HEK293T (cell line): ENCODE results near the gene PROK2.

Experiments used
- CTCF ChIA-PET: fragments of 350-600 bp; formaldehyde crosslinking; extraction: SDS; loops from one replicate; lab custom pipeline; 2021; ENCODE audit warnings: antibody characterized with exemption, inconsistent platforms; lab: Yijun Ruan, JAX
- POLR2A ChIA-PET: fragments of 350-600 bp; formaldehyde crosslinking; extraction: SDS; loops from one replicate; lab custom pipeline; 2020; ENCODE audit warnings: antibody characterized with exemption, inconsistent platforms; lab: Yijun Ruan, JAX
- DNase-seq: peaks from one replicate; pipeline ENCODE4 v3.0.0; 2012; ENCODE audit warnings: mixed read lengths; ENCODE audit errors: extremely low spot score
- ARNT ChIP-seq: fragments of 450-650 bp; IDR thresholded peaks from 2 replicates; pipeline ENCODE4 v1.6.1; 2017; ENCODE audit warnings: mild to moderate bottlenecking
- BHLHE40 ChIP-seq: fragments of 450-650 bp; IDR thresholded peaks from 2 replicates; pipeline ENCODE4 v1.6.1; 2016; ENCODE audit warnings: mild to moderate bottlenecking, moderate library complexity, borderline replicate concordance
- CTBP1 ChIP-seq: fragments of 450-650 bp; IDR thresholded peaks from 2 replicates; pipeline ENCODE4 v1.6.1; 2016; ENCODE audit warnings: borderline replicate concordance
- ELF4 ChIP-seq: fragments of 450-650 bp; IDR thresholded peaks from 2 replicates; pipeline ENCODE4 v1.6.1; 2017; ENCODE audit warnings: antibody characterized with exemption
- FOXA1 ChIP-seq: fragments of 450-650 bp; IDR thresholded peaks from 2 replicates; pipeline ENCODE4 v1.6.1; 2016; ENCODE audit warnings: mild to moderate bottlenecking
- FOXK2 ChIP-seq: fragments of 450-650 bp; IDR thresholded peaks from 2 replicates; pipeline ENCODE4 v1.6.1; 2016; ENCODE audit warnings: mild to moderate bottlenecking
- FOXM1 ChIP-seq: fragments of 450-650 bp; IDR thresholded peaks from 2 replicates; pipeline ENCODE4 v1.6.1; 2017; ENCODE audit warnings: mild to moderate bottlenecking, borderline replicate concordance
- HDGF ChIP-seq: fragments of 450-650 bp; IDR thresholded peaks from 2 replicates; pipeline ENCODE4 v1.6.1; 2017; ENCODE audit warnings: antibody characterized with exemption, borderline replicate concordance
- L3MBTL2 ChIP-seq: fragments of 450-650 bp; conservative IDR thresholded peaks from 2 replicates; pipeline ENCODE4 v1.6.1; 2016; ENCODE audit warnings: mild to moderate bottlenecking
- LEF1 ChIP-seq: fragments of 450-650 bp; IDR thresholded peaks from 2 replicates; pipeline ENCODE4 v1.6.1; 2017; ENCODE audit warnings: mild to moderate bottlenecking, borderline replicate concordance
- NFRKB ChIP-seq: fragments of 450-650 bp; IDR thresholded peaks from 2 replicates; pipeline ENCODE4 v1.6.1; 2016; ENCODE audit warnings: mild to moderate bottlenecking, moderate library complexity
- SP1 ChIP-seq: fragments of 450-650 bp; IDR thresholded peaks from 2 replicates; pipeline ENCODE4 v1.6.1; 2017
- SUZ12 ChIP-seq: fragments of 450-650 bp; IDR thresholded peaks from 2 replicates; pipeline ENCODE4 v1.6.1; 2016; ENCODE audit warnings: mild to moderate bottlenecking
- TARDBP ChIP-seq: fragments of 450-650 bp; IDR thresholded peaks from 2 replicates; pipeline ENCODE4 v1.6.1; 2016
- ZNF384 ChIP-seq: fragments of 450-650 bp; IDR thresholded peaks from 2 replicates; pipeline ENCODE4 v1.6.1; 2016
- TF ChIP-seq, protein P1 (sequence below): fragments of 450-650 bp; IDR thresholded peaks from 2 replicates; pipeline ENCODE4 v1.6.1; 2016

PROK2 gene

DNA sequence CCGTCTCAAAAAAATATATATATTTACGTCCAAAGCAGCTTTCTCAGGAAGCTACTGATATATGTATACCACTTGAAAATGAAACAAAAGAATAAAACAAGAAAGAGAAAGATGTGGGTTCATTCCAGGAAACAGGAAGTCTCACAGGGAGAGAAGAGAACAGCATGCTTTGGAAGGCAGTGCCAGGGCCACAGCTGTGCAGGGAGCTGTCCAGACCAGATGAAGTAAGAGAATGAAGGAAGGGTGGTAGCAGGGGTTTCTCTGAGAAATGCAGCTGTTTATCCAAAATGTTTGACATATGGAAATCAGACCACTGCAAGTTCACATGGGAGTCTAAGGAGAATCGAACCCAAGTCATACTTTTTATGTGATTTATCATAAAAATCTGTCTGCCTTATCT lies 40.2 kb downstream of the PROK2 start:
- POLR2A ChIA-PET, result interaction anchor here (0.7 kb wide), 1 partner anchor 9 kb away, joined by 3 read pairs; the partner anchor contains the start of gene GPR27
- DNase-seq, result no peak
- CTCF ChIA-PET, result no interaction called here
- TF ChIP-seq ELF4 (no peak), L3MBTL2 (no peak), FOXM1 (no peak), HDGF (no peak), ZNF384 (no peak), TARDBP (no peak), SP1 (no peak), FOXK2 (no peak), ARNT (no peak), BHLHE40 (no peak), FOXA1 (no peak), CTBP1 (no peak), LEF1 (no peak), SUZ12 (no peak), NFRKB (no peak)
- TF ChIP-seq, protein P1, sequence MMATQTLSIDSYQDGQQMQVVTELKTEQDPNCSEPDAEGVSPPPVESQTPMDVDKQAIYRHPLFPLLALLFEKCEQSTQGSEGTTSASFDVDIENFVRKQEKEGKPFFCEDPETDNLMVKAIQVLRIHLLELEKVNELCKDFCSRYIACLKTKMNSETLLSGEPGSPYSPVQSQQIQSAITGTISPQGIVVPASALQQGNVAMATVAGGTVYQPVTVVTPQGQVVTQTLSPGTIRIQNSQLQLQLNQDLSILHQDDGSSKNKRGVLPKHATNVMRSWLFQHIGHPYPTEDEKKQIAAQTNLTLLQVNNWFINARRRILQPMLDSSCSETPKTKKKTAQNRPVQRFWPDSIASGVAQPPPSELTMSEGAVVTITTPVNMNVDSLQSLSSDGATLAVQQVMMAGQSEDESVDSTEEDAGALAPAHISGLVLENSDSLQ, result no peak

DNA sequence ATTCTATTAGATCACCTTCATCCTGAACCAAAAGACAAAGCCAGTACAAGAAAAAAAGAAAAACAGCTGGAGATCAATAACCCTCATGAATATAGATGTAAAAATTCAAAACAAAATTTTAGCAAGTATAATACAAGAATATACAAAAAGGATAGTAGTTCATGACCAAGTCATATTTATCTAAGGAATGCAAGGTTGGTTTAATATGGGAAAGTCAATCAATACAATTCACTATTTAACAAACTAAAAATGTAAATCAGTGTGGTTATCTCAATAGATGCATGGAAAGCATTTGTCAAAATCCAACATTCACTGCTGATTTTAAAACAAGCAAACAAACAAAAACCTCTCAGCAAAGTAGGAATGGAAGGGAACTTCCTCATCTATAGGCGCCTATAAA lies 42.3 kb downstream of the PROK2 start:
- TF ChIP-seq NFRKB, result no peak
- no peak for TF ChIP-seq ZNF384
- no peak for TF ChIP-seq HDGF
- no peak for TF ChIP-seq CTBP1
- TF ChIP-seq, protein P1, result no peak
- TF ChIP-seq TARDBP, result no peak
- no peak for TF ChIP-seq BHLHE40
- no peak for TF ChIP-seq FOXK2
- no peak for TF ChIP-seq ELF4
- no peak for TF ChIP-seq L3MBTL2
- TF ChIP-seq LEF1, result no peak
- TF ChIP-seq SUZ12, result no peak
- no peak for TF ChIP-seq FOXM1
- no peak for TF ChIP-seq ARNT
- TF ChIP-seq SP1, result no peak
- TF ChIP-seq FOXA1, result no peak
- no peak for DNase-seq
- POLR2A ChIA-PET, result no interaction called here
- CTCF ChIA-PET, result interaction anchor here (0.6 kb wide), 1 partner anchor 12 kb away, joined by 3 read pairs; no protein-coding TSS in a partner anchor

GRCh38 chr3:71734881-71735280 lies 50.1 kb downstream of the PROK2 start:
- POLR2A ChIA-PET, result no interaction called here
- CTCF ChIA-PET, result no interaction called here
- no peak for TF ChIP-seq L3MBTL2
- no peak for DNase-seq

GRCh38 chr3:71733319-71733718 lies 51.6 kb downstream of the PROK2 start:
- CTCF ChIA-PET, result no interaction called here
- POLR2A ChIA-PET, result no interaction called here
- TF ChIP-seq FOXM1, result no peak
- TF ChIP-seq FOXA1, result no peak
- TF ChIP-seq, protein P1, result no peak
- TF ChIP-seq HDGF, result no peak
- TF ChIP-seq ELF4, result no peak
- no peak for TF ChIP-seq ZNF384
- TF ChIP-seq ARNT, result no peak
- TF ChIP-seq LEF1, result no peak
- TF ChIP-seq TARDBP, result no peak
- TF ChIP-seq NFRKB, result no peak
- TF ChIP-seq SP1, result no peak
- no peak for TF ChIP-seq FOXK2
- no peak for TF ChIP-seq BHLHE40
- TF ChIP-seq SUZ12, result no peak
- DNase-seq, result no peak

- DNase-seq, result no peak
- CTCF ChIA-PET, result no interaction called here
- POLR2A ChIA-PET, result no interaction called here
- TF ChIP-seq CTBP1 (no peak), FOXM1 (no peak), L3MBTL2 (no peak), FOXK2 (no peak), NFRKB (no peak), ZNF384 (no peak), FOXA1 (no peak), LEF1 (no peak)
- TF ChIP-seq, protein P1, result no peak
Measured at GRCh38 chr3:71732637-71733036, 52.3 kb downstream of the PROK2 start.
